GM19397 (cell line): Measurements from ENCODE around the gene GTSE1.

ENCODE experiments used
- ATAC-seq: cut with Tn5 transposase; IDR thresholded peaks from one replicate; pipeline ENCODE4 v1.9.1; 2021; ENCODE audit warnings: mild to moderate bottlenecking, moderate library complexity; ENCODE audit not compliant: unreplicated experiment

Gene GTSE1

DNA sequence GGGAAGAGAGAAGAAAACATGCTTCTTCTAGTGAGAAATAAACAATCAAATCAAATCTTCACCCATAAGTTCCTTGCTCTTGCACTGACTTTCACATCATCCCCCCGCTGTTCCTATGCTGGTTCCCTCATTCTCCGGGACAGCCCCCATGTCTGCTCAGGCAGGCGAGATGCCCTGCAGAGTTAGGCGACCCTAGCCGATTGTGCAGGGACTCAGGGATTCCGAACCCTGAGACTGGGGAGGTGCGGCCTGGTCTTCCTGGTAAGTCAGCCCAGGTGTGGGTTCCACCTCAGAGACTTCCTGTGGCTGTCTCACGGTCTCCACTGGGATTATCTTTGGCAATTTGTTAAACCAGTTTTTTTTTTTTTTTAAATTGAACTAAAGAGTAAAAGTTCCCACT lies 22.3 kb upstream of the GTSE1 start:
- ATAC-seq = no peak

DNA sequence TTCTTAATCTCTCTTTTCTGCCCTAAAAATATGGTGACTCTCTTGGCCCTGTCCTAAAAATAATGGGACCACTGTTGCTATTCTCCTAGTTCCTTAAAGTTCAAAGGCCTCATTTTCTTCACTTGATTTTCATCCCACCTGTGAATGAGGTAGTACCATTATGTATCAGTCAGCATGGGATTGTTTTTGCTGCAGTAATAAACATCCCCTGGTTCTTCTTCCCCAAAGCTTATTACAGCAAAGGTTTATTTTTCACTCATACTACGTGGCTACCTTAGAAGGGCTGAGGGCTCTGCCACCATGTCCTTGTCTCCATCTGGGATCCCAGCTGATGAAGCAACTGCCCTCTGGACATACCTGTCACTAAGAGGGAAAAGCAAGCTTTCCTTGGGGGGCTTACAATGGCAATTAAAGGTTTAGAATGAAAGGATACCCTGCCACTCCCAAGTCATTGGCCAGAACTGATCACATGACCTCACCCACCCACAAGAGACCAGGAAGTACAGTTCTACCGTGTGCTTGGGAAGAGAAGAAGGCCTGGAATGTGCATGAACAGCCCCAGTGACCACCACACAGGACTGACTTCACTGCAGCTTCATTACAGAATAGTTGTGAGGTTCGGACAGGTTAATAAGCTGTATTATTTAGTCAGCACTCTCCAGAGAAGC lies 21.1 kb upstream of the GTSE1 start:
- ATAC-seq = no peak

DNA sequence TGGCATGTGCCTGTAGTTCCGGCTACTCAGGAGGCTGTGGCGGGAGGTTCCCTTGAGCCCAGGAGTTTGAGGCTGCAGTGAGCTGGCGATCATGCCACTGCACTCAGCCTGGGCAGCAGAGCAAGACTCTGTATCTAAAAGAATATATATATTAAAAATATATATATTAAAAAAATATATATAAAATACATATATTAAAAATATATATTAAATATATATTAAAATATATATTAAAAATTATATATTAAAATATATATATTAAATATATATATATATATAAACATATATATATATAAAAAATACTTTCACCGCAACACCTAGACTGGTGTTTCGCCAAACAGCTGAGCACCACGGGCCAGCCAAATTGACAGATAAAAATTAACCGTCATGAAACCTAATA lies 20.1 kb upstream of the GTSE1 start:
- no peak for ATAC-seq

DNA sequence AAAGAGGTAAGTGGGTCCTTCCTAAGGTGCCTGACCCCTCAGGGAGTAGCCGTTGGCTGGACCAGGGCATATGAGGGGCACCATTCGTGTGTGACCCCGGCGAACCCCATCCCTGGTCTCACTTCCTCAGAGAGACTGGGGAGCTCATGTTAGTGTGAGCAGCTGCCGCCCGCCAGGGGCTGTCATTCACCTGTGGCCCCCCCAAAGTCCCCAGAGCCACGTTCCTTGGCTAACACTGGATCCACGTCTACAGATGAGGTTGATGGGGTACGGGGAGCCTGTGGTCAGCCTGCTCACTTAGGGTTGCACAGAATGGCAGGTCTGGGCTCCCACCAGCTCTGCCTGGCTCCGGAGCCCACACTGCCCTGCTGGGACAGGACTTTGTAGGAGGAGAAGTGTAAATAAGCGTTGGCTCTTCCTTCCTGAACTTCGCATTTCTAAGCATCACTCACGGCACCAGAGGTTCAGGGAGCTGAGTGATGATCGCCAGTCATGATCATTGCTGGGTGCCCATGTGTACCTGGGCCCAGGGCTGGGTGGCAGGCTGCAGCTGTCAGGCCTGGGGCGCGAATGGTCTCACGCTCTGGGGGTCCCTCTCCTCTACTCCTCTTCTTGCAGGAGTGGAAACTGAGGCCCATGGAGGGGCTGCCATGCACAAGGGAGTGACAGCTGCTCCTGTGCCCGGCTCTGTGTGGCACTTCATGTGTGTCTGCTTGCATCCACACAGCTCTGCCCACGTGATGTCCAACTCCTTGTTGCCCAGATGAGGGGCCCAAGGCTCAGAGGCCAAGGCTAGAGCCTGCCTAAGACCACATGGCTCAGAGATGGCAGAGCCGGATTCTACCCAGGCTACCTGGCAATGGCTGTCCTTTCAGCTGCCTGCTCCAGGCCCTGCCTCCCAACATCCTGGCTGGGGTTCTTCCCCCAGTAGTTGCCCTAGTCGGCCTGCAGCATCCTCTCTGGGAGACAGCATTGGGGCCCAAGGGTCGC lies 17.7 kb upstream of the GTSE1 start:
- no peak for ATAC-seq

DNA sequence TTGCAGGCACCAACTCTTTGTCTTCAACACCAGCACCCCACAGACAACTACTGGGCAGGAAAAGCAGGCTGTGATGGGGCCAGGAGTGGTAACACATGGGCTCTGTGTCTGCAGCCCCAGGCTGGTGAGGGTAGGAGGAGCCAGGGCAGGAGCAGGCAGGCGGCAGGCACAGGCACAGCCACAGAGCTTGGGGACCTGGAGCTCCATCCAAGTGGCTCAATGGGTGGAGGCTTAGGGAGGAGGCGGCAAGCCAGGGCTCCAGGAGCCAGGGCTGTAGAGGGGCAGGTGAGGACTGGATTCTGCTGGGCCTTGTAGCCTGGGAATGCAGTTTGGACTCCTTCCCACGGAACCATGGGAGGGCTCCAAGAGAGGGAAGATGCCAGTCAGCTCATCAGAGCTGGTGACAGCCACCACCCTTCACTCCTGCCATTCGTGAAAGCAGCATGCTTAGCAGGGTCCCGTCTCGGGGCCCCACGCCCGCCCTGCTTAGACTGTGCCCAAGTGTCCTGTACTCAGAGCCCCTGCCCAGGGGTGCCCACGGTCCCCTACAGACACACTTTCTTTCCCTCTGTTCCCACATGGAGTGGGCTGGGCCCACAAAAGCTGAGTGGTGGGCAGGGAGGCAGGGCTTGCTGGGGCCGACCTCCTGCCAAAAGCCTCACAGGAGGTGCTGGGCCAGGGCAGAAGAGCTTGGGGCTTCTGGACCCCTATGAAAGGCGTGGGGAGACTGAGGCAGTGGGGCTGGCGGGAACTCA lies 16.4 kb upstream of the GTSE1 start:
- ATAC-seq = no peak

DNA sequence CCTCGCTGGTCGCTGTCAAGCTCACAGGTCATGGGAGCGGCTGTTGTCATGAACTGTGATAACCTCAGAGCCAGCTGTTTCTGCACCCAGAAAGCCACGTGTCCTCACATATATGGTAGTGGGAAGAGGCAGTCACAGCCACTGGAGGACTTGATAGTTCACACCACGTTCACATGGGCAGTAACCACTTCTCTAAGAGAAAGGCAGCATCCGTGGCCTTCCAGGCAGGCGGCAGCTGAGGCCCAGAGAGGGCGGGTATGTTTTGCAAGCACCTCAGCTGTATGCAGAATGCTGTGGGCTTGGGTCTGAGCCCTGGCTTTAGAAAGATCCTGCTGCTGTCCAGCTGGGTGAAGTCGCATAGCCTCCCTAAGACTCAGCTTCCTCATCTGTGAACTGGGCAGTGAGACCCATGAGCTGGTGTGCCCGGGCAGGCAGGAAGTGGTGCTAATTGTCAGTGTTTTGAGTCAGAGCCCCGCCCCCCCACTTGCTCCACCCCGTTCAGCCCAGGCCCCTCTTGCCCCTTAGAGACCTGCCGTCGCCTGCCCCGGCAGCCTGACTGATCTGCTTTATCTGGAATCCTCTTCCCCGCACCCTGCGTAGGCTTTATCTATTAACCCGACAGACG lies 15.6 kb upstream of the GTSE1 start:
- no peak for ATAC-seq

DNA sequence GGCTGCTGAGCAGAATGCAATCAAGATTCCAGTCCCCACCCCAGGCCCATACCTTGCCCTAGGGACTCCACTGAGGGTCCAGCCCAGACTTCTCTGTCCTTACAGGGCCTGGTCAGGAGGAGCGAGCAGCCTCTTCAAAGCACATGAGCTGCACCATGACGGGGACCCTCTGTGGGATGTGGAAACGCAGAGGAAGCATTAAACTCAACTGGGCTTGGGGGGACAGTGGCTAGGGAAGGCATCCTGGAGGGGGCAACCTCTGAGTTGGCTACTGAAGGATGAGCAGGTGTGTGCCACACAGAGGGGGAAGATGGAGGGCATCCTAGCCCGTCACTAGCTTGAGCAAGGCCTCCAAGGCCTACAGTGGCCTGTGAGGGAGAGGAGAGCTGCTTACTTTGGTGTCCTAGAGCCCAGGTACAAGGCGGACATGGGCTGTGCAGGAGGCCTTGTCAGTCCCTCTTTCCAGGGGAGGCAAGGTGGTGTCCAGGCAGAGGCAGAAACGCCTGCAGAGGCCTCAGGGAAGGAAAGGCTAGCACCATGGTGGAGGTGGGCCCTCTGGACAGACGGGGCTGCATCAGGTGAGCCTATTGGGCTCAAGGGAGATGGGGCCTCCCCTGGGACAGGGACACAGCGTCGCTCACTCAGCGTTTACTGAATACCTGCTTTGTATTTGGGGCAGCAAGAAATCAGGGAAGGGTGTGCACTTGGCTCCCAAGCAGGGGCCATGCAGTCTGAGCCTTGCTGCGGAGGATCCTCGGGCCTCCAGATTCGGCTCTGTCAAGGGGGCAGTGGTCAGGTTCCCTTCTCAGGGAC lies 14.6 kb upstream of the GTSE1 start:
- no peak for ATAC-seq

DNA sequence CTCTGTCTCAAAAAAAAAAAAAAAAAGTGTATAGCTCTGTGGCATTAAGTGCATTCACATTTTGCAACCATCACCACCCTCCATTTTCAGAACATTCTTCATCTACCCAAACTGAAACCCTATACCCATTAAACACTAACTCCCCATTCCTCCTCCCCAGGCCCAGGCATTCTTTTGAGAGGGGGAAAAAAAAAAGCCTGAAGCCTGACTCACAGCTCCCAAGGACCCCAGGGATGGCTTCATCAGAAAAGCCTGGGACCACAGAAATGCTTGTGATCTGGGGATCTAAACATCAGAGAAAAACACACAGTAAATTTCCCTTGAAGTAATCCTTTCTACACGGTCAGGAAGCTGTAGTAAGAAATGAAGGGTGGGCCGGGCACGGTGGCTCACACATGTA lies 10.7 kb upstream of the GTSE1 start:
- ATAC-seq = no peak

DNA sequence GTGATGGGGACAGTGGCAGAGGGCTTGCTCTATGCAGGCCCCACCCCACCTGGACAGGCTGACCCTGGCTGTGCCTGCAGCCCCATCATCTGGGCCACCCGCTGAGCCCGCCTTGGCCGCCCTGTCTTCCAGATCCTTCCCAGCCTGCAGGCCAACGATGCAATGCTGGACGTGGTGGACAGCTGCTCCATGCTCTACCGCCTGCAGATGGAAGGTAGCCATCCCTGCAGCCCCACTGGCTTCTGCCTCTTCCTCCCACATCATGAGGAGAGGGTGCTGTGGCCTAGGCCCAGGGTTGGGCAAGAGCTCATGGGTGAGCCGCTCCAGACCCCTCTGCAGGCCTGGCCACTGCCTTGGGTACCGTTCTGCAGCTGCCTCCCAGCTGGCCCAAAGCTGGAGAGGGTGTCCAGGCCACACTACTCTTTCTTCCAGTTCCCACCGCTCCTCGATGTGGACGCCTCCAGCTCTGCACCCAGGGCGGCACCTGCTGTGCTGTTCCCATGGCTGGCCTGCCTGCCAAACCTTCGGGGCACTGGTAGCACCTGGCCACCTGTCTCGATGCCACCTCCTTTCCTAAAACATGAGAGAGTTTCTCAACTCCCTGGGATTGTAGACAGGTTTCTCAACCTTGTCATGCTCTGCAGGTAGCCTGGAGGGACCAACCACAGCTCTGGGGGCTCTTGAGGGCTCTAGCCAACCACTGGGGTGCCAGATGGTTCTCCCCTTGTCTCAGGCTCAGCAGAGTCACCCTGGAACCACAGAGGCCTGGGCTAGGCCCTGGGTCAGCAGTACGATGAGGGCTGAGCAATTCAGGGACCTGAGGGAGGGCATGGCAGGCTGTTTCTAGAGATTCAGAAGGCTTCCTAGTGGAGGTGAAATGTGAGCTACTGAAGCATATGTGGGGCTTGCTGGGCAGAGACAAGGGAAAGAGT lies 9.5 kb upstream of the GTSE1 start:
- no peak for ATAC-seq

DNA sequence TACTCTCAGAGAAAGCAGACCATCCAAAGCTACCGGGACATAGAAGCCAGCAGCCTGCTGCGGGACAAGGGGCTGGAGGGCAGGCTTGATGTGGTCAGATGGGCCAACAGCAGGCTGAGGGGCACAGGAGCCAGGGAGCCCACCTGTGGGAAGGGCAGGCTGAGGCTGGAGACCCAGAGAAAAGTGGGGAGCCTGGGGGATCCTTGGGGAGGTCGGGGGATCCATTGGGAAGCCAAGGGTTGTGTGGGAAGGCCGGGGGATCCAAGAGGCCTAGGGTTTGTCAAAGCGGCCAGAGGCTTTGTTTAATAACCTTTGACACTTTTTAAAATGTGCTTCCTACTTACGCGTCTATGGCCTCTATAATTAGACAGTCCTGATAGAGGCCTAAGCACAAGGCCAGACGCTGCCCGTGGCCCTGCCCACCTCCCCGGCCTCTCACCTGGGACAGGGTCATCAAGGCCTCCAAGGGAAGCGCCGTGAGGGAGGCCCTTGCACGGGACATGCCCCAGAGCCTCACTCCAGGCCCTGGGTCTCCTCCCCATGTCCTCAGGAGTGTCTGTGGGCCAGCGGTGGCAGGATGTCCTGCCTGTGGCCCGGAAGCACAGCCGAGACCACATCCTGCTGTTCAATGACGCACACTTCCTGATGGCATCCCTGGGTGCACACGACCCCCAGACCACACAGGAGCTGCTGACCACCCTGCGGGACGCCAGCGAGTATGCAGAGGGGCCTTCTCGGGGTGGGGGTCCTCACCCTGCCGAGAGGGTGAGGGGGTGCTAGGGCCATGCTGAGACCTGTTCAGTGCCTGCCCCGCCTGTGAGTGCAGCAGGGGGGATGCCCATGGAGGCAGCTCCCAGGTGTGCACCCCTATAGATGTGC lies 8.6 kb upstream of the GTSE1 start:
- ATAC-seq = peak; percentile 79

DNA sequence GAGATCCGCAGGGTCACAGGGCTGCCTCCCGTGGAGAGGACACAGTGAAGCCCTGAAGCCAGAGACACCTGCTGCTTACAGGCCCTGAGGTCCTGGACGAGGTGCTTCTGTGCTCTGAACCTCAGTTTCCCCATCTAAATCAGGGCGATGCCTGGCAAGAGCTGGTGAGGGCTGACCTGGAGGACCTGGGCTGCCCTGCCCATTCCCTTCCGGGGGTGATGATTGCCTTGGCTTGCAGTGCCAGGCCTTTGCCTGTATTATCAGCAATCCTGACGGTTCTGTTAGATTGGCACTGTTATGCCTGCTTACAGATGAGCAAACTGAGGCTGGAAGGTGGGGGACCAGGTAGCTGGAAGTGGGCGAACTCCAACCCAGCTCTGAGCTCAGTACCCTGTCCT lies 7.8 kb upstream of the GTSE1 start:
- no peak for ATAC-seq

DNA sequence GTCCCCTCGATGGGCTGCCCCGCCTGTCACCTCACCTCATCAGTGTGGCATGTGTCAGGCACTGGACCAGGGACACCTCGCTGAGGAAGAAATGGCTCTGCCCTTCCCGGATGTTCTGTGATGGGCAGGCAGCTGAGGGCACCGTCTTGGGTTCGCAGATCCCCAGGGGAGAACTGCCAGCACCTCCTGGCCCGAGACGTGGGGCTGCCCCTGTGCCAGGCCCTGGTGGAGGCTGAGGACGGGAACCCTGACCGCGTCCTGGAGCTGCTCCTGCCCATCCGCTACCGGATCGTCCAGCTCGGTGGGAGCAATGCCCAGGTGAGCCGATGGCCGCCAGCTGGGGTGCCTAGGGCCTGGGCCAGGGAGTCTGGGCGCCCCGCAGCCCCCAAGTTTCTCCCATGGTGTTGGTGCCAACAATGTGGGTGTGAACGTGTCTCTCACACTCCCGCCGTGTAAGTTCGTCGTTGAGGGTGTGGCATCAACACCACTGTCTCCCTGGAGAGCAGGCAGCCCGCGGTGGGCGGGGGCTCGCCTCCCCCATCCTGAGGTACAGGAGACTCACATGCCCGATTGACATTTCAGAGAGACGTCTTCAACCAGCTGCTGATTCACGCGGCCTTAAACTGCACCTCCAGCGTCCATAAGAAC lies 7.3 kb upstream of the GTSE1 start:
- no peak for ATAC-seq

DNA sequence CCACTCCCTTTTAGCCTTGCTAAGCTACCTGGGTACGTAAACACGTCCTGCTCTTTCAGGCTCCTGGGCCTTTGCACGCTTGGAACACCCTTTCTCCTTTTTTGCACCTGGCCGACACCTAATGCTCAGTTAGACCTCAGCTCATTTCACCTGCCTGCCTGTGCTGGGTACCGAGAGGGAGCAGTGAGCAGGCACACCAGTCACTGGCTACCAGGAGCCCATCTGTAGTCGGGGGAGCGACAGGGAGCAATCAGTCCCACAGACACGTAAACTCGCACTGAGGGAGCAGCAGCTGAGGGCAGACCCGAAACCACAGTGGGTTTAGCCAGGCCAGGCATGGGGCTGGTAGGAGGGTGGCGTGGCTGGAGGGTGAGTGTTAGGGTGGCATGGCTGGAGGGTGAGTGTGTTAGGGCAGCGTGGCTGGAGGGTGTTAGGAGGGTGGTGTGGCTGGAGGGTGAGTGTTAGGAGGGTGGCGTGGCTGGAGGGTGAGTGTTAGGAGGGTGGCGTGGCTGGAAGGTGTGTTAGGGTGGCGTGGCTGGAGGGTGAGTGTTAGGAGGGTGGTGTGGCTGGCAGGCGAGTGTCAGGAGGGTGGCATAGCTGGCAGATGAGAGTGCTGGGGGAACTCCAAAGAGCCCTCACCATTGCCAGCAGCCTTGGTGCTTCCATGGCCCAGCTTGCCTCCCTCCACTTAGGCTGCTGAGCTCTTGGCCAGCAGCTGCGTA lies 6.4 kb upstream of the GTSE1 start:
- ATAC-seq = no peak

DNA sequence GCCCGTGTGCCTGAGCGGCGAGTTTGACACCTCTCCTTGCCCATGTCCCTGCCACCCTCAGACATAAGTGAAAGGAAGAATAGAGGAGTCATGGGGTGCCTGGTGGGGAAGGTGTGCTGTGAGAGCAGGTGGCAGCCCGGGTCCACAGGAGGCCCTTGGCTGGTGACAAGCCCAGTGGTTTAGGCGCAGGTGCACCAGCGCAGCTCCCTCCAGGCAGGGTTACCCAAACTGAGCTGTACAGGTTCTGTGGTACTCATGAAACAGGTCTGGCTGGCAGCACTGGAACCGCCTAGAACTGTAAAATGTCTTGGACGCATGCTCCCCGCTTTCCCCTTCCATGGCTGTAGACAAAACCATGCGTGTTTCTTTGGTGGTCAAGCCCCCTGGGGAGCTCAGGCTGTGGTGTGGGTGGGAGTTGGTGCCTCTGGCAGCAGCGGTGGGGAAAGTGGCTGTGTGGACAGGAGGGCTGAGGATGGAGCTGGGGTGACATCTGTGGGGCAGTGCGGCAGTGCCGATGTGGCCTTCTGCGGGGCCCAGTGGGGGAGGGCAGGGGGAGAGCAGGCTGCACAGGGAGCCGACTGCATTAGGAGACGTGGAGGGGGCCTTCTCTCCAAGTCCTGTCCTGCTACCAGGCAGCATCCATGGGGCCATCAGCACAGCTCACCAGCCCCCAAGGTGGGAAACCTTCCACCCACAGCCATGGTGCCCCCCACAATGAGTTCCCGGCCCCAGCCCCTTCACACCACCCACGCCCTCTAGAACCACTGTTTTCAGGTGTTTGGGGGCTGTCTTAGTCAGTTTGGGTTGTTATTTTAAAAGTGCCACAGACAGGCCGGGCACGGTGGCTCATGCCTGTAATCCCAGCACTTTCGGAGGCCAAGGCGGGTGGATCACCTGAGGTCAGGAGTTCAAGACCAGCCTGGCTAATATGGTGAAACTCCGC lies 5.6 kb upstream of the GTSE1 start:
- ATAC-seq = no peak

DNA sequence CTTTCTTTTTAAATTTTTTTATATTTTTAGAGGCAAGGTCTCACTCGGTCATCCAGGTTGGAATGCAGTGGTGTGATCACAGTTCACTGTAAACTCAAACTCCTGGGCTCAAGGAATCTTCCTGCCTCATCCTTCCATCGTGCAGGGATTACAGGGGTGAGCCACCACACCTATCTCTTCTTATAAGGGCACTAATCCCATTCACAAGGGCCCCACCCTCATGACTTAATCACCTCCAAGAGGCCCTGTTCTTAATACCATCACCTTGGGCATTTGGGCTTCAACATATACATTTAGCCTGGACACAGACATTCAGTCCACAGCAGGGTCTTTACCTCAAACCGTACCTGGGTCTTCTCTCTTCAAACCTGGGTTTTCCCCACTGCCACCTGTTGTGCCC lies 4.5 kb upstream of the GTSE1 start:
- no peak for ATAC-seq

DNA sequence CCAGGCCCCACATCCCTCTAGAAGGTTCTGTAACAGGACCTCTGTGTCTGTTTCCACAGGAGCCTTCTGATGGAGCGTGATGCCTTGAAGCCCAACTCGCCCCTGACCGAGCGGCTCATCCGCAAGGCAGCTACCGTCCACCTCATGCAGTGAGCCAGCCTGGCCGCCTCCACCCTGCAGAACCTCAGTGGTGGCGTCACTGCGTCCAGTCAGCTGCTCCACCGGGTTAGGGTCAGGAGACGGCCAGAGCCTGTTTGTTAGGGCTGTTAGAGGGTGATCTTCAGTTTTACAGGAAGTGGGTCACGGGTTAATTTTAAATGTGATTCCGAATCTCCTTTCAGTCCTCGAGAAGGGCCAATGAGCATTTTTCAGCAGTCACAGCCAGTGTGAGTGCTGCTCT lies 3.9 kb upstream of the GTSE1 start:
- no peak for ATAC-seq
